Fibroblast of skin of left biceps (primary cell): ENCODE measurements around the gene KRT36.

Experiments
- DNase-seq, 2 experiments: peaks; one replicate each; pipeline ENCODE4 v3.0.0-alpha.2; 2013; ENCODE audit warnings: low read depth in 2 of 2

Gene KRT36

DNA sequence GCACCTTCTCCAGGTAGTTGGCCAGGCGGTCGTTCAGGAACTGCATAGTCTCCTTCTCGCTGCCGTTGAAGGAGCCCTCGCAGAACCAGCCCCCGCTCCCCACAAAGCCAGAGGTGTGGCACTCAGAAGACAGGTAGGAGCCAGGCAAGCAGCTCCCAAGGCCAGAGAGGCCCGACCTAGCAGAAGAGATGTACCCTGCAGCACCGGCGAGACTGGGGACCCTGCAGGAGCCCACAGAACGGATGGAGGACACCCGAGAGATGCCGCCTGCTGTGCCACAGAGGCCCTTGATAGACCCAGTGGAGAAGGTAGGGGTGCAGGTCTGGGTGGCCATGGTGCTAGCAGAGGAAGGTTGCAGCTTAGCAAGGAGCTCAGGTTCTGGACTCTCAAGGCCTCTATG, at the start of gene KRT36:
Gene KRT36 (minus strand): TSS at position 380 of the 400 bp plus-strand sequence. CDS start 46 bp downstream, at position 334.
- DNase-seq, result no peak

DNA sequence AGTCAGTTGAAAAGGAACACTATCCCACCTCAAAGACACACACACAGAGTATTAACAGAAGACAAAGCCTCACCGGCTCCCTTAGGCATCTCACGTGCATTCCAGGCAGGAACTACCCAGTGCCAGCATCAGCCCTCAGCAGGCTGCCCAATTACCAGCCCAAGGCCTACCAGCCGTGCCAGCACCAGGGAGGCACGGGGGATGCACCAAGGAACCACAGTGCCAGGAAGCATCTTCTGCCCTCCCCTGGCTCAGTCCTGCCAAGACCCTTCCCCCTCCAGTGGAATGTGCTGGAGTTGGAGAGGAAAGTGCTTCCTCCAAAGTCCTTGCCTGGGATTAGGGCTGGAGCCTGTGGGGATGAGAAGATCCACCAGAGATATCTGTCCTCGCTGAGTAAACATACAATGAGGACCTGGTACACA, 49.4 kb upstream of the KRT36 start:
- no peak for DNase-seq

DNA sequence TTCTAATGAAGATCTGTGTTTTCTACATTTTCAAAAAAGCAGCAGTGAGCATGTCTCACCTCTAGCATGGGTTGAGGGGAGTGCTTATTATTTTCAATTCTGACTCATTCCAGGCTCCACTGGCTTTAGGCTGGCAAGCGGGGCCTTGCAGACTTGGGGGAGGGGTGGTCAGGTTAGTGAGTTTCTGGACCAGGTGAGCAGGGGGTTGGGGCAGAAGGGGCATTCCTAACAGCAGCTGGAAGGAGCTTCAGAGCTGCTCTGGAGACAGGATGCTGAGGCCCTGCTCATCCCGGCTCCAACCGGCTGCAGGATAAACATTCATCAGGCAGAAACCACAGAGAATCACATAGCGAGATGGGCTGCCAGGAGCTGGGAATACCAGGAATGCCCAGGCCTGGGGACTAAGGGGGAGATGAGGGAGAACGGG, 48.9 kb upstream of the KRT36 start:
- peak in 1 of 2 experiments; percentile 35 for DNase-seq

DNA sequence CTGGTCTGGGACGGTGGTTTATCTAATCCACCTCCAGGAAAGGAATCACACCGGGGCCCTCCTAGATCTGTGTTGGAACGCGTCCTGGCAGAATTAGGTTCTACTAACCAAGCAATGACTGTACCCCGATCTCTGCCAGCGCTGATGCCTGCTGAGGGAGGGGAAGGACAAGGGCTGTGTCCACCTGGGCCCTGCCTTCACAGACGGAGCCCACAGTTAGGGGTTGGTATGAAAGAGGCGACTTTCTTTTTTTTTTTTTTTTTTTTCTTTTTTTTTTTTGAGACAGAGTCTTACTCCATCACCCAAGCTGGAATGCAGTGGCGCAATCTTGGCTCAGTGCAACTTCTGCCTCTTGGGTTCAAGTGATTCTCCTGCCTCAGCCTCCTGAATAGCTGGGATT, 48.3 kb upstream of the KRT36 start:
- no peak for DNase-seq

DNA sequence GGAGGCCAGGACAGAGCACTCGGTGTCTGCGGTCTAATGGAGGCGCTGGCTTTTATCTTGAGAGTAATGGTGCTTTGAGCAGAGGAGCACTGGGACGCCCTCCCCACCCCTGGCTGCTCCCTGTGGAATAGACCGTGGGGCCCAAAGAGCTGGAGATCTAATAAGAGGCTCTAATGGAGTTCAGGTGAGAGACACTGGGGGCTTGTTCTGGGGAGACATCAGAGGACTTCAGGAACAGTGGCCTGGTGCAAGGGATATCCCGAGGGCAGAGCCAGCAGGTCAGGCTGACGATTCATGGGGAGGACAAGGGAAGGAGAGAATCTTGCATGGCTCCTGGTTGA, 47.9 kb upstream of the KRT36 start:
- no peak for DNase-seq

DNA sequence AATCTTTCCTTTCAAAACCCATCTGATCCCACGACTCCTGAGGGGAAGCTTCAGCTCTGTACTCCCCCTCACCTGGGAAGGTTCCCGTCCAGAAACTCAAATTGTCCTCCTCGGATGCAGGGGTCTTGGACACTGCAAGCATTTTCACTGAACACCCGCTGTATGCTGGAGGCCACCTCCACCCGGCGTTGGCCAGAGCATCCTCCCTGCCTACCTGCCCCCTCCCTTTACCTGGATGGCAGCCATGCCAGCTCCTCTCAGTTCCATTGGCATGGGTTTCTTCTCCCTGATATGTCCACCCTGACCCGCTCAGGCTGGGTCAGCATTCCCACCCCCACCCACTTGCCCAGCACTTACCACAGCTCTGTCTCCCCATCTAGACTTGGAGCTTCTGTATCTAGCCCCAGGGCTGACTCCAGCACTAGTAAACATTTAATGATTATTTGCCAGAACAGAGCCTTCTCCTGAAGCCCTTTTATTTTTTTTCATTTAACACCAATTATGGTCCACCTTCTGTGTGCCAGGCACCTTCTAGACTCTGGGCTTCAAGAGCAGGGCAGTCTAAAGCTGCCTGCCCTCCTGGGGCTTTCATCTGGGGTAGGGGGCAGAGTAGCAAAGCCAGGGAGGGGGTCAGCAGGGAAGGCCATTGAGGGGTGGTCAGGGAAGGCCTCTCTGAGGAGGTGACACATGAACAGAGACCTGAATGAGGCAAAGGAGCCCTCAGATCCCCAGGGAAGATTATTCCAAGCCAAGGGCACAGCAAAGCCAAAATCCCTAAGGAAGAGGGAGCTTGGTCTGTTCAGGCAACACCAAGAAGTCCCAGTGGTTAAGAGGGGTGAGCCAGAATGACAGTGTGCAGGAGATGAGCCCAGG, 47.3 kb upstream of the KRT36 start:
- no peak for DNase-seq

DNA sequence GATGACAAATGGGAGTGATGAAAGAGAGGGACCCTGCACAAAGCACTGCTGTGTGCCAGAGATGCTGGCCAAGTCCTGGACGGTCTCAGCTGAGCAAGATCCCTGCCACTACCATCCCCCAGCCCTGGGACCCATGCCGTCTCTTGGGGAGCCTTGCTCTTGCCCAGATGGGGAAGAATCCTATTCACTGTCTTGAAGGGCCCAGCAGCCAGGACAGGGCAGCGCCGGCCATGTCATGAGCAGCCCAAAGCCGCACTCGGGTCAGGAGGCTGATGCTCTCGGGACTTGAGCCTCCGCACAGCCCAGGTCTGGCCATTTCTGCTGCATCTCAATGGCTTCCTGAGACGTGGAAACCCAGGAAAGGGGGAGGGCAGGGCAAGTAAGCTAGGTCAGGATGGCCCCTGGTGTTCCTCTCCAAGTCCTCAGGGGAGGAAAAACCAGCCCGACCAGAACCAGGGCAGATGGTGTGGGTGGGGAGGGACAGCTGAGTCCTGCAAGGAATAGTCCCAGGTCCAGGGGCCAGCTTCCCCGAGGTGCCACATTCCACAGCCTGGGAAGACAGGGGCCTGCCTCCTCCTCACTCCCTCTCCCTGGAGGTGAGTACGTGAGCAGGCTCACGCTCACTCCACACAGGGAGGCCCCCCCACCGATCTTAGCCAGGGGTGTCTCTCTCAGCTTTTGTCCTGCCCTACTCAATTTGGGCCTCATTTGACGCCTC, 46.2 kb upstream of the KRT36 start:
- no peak for DNase-seq

DNA sequence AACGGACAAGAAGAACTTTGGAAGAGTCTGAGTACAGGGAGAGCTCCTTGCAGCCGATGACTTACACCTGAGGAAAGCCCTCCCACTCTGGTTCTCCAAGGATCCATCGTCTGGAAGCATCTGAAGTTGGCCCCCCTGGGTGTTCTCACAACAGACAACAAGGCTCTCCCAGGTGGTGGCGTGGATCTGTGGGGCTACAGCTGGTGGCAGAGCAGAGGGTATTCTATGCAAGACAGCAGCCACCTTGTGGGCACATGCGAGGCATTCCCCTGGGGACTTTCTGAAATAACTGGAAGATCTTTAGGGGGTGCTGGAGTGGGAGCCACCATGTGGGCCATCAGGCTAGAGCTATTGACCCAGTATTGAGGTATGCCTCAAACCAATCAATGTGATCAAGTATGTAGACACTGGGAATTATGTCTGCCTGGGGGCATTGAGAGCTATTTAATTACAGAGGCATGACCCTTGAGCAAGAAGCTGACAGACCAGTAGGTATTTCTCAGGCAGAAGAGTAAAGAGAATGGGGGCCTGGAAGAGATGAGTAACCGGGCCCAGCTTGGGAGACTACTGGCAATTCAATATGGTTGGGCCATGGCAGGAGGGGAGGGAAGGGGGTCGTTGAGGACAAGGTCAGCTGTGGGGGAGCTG, 45.3 kb upstream of the KRT36 start:
- DNase-seq, result no peak

DNA sequence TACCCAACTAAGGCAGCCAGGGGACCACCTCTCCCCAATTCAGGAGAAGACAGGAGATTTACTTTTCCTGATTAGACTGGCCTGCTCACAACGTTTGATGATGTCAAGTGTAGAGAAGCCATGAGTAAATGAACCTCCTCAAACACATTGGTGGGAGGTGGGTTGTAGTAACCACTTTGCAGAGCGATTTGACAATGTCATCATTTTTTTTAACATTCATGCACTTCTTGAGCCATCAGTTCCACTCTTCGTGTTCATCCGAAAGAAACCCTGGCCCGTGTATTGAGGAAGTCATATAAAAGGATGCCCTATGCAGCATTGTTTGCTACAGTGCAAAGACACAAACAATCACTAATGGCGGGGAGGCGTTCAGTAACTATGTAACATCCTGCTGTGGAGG, 43.9 kb upstream of the KRT36 start:
- DNase-seq, result no peak

DNA sequence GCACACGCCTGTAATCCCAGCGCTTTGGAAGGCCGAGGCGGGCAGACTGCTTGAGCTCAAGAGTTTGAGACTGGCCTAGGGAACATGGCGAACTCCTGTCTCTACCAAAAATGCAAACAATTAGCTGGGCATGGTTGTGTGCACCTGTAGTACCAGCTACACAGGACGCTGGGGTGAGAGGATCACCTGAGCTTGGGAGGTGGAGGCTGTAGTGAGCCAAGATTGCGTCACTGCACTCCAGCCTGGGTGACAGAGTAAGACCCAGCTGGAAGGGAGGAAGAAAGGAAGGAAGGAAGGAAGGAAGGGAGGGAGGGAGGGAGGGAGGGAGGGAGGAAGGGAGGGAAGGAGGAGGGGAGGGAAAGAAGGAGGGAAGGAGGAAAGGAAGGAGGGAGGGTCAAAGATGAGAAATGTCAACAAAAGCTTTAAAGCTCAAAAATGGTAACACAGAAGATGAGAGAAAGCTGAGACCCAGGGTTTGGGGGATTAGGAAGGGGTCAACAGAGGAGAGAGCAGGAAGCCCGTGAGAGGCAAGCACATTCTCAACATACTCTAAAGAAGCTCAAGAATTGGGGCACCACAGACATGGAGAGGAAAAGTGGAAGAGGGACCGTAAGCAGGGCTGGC, 43.3 kb upstream of the KRT36 start:
- no peak for DNase-seq

DNA sequence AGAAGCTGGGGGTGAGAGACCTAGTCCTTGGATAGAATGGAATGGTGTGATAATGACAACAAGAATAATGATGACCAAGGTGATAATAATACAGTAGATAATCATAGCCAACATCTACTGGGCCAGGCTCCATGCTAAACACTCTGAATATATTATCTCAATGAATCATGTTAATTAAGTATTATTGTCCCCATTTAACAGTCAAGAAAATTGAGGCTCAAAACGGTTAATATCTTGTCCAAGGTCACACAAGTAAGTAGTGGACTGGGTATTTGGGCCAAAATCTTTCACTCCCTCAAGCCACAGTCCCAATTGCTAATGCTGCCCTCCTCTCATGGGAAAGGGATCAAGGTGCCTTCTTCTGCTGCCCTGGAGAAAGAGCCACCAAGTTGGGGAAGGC, 42.3 kb upstream of the KRT36 start:
- no peak for DNase-seq

DNA sequence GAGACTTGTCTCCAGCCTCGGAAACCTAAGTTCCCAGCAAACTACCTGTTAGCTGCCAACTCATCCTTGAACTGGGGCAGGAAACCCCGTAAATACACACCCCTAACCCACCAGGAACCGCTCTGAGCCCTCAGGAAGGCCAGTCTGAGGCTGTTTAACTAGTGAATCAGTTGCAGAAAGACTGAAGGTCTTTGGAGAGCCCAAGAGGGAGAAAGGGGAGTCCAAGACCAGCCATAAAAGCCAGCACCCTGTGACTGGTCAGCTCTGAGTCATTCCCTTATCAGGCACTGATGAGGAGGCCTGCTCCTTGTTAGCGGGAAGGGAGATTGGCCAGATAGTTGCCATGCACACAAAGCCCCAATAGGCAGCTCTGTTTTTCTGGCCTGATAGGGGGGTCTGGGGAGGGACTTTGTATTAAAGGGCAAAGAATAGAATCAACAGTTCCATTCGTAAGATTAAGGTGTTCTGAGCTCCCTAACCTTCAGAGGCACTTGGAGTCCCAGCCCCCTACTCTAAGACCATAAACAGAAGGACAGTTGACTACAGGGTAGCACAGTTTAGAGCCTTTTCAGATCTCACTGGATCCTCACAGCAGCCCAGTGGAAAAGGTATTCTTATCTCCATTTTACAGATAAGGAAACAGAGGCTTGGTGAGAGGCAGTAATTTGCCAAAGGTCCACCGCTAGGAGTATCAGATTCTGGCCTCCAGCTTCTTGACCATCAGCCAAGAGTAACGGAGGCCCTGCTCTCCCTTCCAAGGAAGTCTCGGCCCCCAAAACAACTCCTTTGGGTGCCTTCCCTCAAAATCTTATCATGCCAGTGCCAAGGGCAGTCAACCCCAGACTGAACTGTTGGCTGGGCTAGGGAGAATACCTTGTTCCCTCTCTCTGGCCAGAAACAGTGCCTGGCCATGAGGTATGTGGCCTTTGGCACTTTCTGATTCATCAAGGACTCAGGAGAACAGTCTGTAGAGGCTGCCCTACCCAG, 40.6 kb upstream of the KRT36 start:
- DNase-seq, result no peak

DNA sequence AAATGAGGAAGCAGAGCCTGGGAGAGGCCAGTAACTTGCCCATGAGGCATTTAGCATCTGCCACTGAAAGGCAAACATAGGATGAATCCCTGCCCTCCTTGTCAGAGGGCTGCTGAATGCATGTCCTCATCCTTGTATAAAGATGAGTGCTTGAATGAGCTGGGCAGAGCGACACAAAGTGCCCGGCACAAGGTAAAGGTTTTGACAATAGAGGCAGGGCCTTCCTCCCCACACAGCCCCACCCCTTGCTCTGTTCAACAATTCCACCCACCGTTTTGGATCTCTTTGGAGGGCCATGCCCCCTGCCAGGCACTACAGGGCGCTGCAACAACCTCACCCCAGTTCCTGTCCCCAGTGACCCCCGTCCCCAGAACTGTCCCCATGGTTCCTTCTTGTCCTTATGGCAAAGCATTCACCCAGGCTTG, 39.8 kb upstream of the KRT36 start:
- DNase-seq, result no peak

DNA sequence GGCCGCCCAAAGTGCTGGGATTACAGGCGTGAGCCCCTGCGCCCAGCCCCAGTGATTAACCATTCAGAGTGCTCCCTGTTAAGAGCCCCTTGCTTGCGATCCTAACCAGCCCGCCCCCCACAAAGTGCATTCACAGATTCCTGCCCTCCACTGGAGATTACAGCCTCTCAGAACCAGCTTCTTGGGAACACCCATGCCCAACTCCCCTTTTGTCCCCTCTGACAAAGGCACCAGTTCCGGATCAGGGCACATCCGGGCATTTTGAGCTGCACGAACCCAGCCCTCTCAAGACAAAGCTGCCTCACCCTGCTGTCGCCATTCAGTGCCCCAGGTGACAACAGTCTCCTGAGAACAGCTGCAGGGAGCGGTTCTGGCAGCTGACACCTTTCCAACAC, 39.2 kb upstream of the KRT36 start:
- DNase-seq, result no peak

DNA sequence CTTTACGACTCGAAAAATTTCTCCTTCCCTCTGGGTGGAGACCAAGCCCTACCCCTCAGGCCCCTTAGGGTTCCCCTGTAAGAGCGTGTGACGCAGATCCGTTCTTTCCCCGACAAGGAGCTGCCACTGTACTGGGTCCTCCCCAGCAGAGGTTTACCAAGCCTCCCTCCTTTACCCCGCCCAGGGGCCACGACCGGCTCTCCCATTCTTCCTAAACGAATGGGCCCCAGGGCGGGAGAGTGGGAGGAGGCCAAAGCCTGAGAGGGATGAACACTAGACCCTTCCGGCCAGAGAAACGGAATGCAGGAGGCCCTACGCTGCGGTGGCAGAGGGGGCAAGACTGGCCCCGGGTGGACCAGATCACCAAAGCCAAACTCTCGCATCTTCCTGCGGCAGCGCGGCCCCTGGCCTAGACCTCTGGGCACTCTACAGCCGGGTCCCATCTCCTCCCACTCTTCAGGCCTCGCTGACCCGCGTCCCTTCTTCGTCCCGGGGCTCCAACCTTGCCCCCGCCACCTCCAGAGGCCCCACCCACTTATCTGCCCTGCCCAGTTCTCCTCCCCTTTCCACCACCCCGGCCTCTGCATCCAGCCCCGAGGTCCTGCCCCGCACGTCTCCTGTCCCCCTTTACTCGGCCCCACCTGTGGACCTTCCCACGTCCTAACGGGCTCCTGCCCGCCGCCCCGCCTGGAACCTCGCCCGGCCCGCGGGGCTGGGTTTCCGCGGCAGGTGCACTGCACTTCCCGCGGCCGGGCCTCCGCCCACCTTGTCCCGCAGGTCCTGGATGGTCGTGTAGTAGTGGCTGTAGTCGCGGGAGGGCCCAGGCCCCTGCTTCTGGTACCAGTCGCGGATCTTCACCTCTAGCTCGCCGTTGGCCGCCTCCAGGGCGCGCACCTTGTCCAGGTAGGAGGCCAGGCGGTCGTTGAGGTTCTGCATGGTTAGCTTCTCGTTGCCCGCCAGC, 37.6 kb upstream of the KRT36 start:
- DNase-seq, result no peak

DNA sequence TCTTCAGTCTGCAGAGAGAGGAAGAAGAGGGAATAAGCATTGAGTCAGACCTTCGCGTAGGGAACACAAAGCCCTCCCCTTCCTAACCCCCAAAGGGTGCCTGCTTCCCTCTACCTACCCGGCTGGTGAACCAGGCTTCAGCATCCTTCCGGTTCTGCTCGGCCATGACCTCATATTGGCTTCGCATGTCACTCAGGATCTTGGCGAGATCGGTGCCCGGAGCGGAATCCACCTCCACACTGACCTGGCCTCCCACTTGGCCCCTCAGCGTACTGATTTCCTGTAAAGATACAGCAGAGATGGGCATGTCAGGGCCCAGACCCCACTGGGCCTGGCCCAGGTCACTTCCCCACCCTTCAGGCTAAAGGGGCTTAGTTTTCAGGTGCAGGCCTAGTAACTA, 34.6 kb upstream of the KRT36 start:
- no peak for DNase-seq

DNA sequence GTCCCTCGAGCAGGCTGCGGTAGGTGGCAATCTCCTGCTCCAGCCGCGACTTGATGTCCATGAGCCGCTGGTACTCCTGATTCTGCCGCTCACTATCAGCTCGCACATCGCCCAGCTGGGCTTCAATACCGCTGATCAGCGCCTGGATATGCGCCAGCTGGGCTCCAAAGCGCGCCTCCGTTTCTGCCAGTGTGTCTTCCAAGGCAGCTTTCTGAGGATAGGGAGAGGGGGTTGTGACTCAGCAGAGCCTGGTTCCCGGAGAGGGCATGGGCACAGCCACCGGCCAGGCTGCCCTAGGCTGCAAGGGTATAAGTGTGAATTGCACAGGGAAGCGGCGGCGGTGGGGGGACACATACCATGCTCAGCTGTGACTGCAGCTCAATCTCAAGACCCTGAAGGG, 34.1 kb upstream of the KRT36 start:
- no peak for DNase-seq

DNA sequence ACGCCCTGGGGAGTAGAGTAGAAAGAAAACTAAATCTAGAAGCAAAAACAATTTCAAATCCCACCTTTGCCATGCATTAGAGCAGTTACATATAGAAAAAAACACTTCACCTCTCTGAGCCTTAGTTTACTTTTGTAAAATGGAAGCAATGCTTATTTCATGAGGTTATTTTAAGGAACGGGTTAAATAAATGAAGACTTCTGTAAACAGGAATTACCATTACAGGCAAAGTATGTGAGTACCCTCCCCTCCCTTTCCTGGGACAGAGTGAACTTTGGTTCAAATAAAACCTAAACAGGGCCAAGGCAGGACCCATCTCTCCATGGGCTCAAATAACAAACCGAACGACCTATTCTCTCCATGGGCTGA, 33.5 kb upstream of the KRT36 start:
- DNase-seq, result no peak

DNA sequence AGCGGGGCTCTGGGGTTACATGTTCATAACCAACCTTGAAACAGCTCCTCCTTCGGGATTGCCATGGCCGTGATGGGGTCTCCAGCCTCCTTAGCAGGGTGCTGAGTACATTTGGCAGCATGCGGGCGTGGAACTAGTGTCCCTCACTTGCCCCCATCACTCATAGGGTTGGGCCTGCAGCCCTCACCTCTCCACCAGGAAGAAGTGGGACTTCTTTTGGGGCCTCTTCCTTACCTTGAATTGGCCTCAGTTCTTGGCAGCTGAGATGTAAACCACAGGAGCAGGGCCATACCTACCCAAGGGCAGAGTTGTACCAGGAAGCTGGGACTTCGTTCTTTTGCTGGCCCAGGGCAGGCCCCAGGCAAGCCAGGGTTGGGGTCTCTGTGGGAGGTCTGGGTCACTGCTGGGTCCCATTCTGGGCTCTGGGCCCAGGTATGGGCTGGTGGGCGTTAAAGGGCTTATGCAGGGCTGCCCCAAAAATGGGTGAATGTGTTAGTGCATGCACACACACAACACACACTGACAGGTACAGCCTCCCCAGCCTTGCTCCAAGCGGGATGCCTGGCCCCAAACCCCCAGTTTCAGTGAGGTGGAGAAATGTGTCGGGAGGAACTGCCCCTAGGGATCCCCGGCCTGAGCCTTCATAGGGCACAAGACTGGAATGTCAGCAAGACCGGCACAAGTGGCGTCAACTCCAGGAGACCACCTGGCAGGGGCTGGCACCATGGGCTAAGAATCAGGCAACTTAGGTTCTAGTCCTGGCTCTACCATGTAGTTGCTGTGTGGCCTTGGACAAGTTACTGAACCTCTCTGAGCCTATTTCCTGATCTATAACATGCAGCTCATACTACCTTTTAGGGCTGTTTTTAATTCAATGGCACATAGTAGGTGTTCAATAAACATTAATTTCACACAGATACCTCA, 32.9 kb upstream of the KRT36 start:
- DNase-seq, result no peak
